GM12892 (cell line): ENCODE measurements around the gene SLC38A10.

Experiments
- DNase-seq: peaks from one replicate; pipeline ENCODE4 v3.0.0; 2011; ENCODE audit not compliant: insufficient read length
- FAIRE-seq: peaks from 2 replicates; lab custom pipeline; 2011; peaks lifted over from hg19 to GRCh38; lab: Jason Lieb, UNC
- POLR2A ChIP-seq: IDR thresholded peaks from 2 replicates; pipeline ENCODE4 v1.6.1; 2011; ENCODE audit warnings: low read depth, low read length, control low read depth
- POLR2AphosphoS5 ChIP-seq: IDR thresholded peaks from 2 replicates; pipeline ENCODE4 v1.6.1; 2011; ENCODE audit warnings: low read depth, low read length, control low read depth
- TAF1 ChIP-seq: IDR thresholded peaks from 2 replicates; pipeline ENCODE4 v1.6.1; 2011; ENCODE audit warnings: low read depth, mild to moderate bottlenecking, control low read depth, low read length, borderline replicate concordance

SLC38A10 gene

DNA sequence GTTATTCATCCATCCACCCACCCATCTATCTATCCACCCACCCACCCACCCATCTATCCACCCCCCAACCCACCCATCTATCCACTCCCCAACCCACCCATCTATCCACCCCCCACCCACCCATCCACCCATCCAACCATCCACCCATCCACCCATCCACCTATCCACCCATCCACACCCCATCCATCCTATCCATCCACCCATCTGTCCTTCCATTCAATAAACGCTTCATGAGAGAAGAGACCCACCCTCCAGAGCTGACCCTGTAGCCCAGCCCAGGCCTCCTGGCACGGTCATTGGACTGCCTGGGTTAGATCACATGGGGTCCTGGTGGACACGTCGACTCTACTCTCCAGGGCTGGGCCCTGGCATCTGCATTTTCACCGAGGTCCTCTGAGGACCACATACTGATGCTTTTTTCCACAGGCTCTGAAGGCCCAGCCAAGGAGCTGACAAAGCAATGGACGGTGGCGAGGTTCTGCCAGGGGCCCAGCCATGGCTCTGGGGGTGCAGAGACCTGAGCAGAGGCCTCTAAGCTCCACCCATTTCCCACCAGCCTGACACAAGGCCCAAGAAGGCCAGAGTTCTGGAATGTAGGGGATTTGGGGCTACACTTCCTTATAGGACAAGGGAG is 41.3 kb upstream of the SLC38A10 start:
- FAIRE-seq (no peak), DNase-seq (no peak)
- TF ChIP-seq TAF1 (no peak), POLR2A (no peak), POLR2AphosphoS5 (no peak)

GRCh38 chr17:81335773-81336157 is 40.7 kb upstream of the SLC38A10 start:
- FAIRE-seq = no peak
- TF ChIP-seq POLR2A (no peak), POLR2AphosphoS5 (no peak), TAF1 (no peak)
- no peak for DNase-seq

DNA sequence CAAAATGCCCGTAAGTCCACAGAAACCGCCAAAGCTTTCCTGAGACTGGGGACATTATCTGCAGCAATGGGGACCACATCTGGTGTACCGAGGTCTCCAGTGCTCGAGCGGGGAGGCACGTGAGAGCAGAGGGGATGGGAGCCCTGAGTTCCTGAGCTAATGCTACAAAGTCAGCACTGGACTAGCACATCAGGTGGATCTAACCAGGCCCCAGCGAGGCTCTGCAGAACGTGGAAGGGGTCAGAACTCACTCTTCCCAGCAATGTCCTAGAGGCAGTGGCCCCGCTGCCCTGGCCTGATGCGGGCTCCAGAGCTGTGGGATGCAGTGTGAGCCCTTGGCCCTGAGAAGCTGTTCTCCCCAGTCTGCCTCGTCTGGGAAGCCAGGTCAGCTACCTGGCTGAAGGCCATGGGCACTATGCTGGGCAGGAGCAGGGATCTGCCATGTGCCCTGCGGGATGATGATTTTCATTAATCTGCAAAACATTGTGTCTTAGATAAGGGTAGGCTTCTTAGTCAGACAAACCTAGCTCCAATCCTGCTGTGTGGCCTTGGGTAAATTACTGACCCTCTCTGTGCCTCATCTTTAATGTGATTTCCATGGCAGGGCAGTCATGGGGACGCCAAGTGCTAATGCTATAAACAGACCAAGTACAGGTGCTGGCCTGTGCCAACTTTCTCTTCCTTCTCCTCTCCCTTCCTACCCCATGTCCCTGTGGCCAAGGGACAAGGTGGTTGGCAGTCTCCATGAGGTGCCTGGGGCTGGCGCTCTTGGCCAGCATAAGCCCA is 40.1 kb upstream of the SLC38A10 start:
- FAIRE-seq (no peak), DNase-seq (no peak)
- TF ChIP-seq POLR2AphosphoS5 = no peak
- no peak for TF ChIP-seq POLR2A
- no peak for TF ChIP-seq TAF1

DNA sequence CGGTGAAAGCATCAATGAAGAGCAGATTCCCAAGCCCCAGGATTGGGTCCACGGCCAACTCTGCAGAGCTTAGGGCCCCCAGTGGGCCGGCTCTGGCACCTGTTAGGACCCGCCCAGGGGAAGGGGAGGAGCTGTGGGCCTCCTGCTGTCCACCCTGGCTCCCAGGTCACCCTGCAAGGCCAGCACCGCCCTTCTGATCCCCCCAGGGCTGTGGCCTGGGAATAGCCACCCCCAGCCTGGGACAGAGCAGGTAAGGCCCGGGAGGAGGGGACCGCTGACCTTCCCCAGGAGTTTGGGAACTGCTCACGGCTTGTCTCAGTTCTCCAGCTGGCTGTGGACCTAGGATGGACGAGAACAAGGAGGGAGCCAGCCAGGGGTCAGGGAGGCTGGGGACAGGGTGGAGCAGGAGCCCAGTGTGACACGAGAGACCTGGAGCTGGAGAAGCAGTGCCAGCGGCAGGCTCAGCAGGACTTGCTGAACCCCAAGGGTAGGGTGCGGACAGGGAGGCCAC is 39.3 kb upstream of the SLC38A10 start:
- DNase-seq (no peak), FAIRE-seq (no peak)
- no peak for TF ChIP-seq TAF1
- no peak for TF ChIP-seq POLR2A
- no peak for TF ChIP-seq POLR2AphosphoS5

- FAIRE-seq (no peak), DNase-seq (no peak)
- TF ChIP-seq POLR2A (no peak), POLR2AphosphoS5 (no peak), TAF1 (no peak)
Measured at GRCh38 chr17:81333616-81334368, 38.7 kb upstream of the SLC38A10 start.

GRCh38 chr17:81332914-81333528 is 37.9 kb upstream of the SLC38A10 start:
- no peak for TF ChIP-seq POLR2A
- TF ChIP-seq TAF1 = no peak
- no peak for TF ChIP-seq POLR2AphosphoS5
- DNase-seq = no peak
- no peak for FAIRE-seq

DNA sequence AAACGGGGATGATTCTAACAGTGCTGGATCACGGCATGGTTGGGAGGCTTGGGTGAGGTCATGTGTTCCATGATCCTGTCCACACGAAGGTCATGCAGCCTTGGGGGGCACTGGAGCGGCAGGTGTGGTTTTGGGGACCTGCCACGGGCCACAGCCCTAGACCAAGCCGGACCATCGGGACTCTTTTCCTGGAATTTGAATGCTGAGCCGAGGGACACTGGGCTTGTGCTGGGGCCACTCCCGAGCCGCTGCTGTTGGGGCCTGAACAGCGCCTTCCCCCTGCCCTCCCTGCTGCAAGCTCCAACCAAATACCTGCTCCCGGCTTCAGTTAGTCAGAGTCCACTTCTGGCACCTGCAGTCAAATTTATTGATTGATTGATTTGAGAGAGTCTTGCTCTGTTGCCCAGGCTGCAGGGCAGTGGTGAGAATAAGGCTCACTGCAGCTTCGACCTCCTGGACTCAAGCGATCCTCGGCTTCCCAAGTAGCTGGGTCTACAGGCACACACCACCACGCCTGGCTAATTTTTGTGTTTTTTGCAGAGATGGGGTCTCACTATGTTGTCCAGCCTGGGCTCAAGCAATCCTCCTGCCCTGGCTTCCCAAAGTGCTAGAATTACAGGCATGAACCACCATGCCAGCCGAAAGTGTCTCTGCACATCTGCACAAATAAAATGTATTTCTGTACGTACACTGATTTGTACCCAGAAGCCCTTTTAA is 37.2 kb upstream of the SLC38A10 start:
- FAIRE-seq (no peak), DNase-seq (no peak)
- TF ChIP-seq POLR2A (no peak), POLR2AphosphoS5 (no peak), TAF1 (no peak)

GRCh38 chr17:81331527-81332043 is 36.5 kb upstream of the SLC38A10 start:
- DNase-seq (no peak), FAIRE-seq (no peak)
- TF ChIP-seq POLR2A (no peak), POLR2AphosphoS5 (no peak), TAF1 (no peak)

- no peak for DNase-seq
- TF ChIP-seq POLR2A (no peak), TAF1 (no peak), POLR2AphosphoS5 (no peak)
- FAIRE-seq = no peak
Measured at GRCh38 chr17:81330884-81331245, 35.8 kb upstream of the SLC38A10 start.

GRCh38 chr17:81329927-81330883 is 35.1 kb upstream of the SLC38A10 start:
- FAIRE-seq = no peak

More at GRCh38 chr17:81329927-81330883, 35.1 kb upstream of the SLC38A10 start:
- TF ChIP-seq TAF1 (no peak), POLR2AphosphoS5 (no peak), POLR2A (no peak)
- no peak for DNase-seq
